K562 (cell line): ENCODE results near the gene CSF2. TPM values are rescaled to one million over a fixed set of nuclear protein-coding genes. Genes with fewer than 3 reads are reported as not detected.

Source experiments
- ATAC-seq: fragments of 200-7000 bp; cut with Tn5 transposase; 3 replicates; pipeline ENCODE4 v1.9.1; 2020; ENCODE audit warnings: moderate library complexity
- BruUV-seq: library from RNA; stranded (reverse); fragments of 400-500 nt; replicated peaks from 2 replicates; lab custom pipeline; 2021; lab: Mats Ljungman, UMichigan
- CTCF ChIA-PET: fragments of 300-600 bp; formaldehyde crosslinking; extraction: SDS; loops from one replicate; lab custom pipeline; 2021; ENCODE audit warnings: low intra/inter-chr PET ratio; lab: Yijun Ruan, JAX
- POLR2A ChIA-PET: fragments of 300-600, 350-650 bp; sonication (Branson Sonifier 250); formaldehyde crosslinking; extraction: SDS; loops from one replicate; lab custom pipeline; 2021; ENCODE audit warnings: antibody characterized with exemption, inconsistent platforms; lab: Yijun Ruan, JAX
- DNase-seq, 4 experiments: peaks; one replicate each; pipeline versions ENCODE4 v3.0.0 to v3.0.0-alpha.2; 2011 to 2018; ENCODE audit warnings: low spot score in 3 of 4, mixed read lengths in 3 of 4; ENCODE audit errors: extremely low read depth in 1 of 4
- FAIRE-seq: peaks from 2 replicates; lab custom pipeline; 2011; peaks lifted over from hg19 to GRCh38; lab: Jason Lieb, UNC
- H2AFZ ChIP-seq: 2 replicates; pipeline ENCODE4 v1.6.0; 2011; ENCODE audit warnings: low read depth, low read length, control low read depth, inconsistent platforms
- H3K27ac ChIP-seq: fragments of 200-600 bp; 3 replicates; pipeline ENCODE4 v1.8.0; 2011; ENCODE audit warnings: low read depth, mild to moderate bottlenecking, control low read depth, inconsistent platforms, low read length, moderate library complexity, mixed read lengths; ENCODE audit errors: extremely low read depth
- H3K27me3 ChIP-seq, 2 experiments: fragments of 300-600 bp in 1 of 2; 2 replicates in 1 of 2; 3 replicates in 1 of 2; pipeline versions ENCODE4 v1.6.0 to v1.8.0; 2011; ENCODE audit warnings: inconsistent platforms in 2 of 2, low read length in 2 of 2, mild to moderate bottlenecking in 1 of 2, mixed read lengths in 1 of 2, moderate library complexity in 1 of 2; ENCODE audit not compliant: control insufficient read depth in 2 of 2, insufficient read depth in 2 of 2
- H3K36me3 ChIP-seq: fragments of 300-600 bp; 3 replicates; pipeline ENCODE4 v1.8.0; 2011; ENCODE audit warnings: mild to moderate bottlenecking, low read length, inconsistent platforms; ENCODE audit not compliant: control insufficient read depth, insufficient read depth
- H3K4me1 ChIP-seq, 2 experiments: fragments of 200-600 bp in 1 of 2; replicated peaks in 1 of 2; 2 replicates in 1 of 2; 3 replicates in 1 of 2; pipeline versions ENCODE4 v1.5.1 to v1.8.0; 2011; ENCODE audit warnings: inconsistent platforms in 2 of 2, low read length in 2 of 2, mild to moderate bottlenecking in 1 of 2, mixed read lengths in 1 of 2, moderate library complexity in 1 of 2; ENCODE audit not compliant: control insufficient read depth in 2 of 2, insufficient read depth in 2 of 2
- H3K4me2 ChIP-seq: 2 replicates; pipeline ENCODE4 v1.6.1; 2011; ENCODE audit warnings: low read length, control low read depth, inconsistent platforms, mixed read lengths; ENCODE audit not compliant: insufficient read depth
- H3K4me3 ChIP-seq: fragments of 200-600 bp; sonication (generic), shearing (Covaris generic); 2 replicates; pipeline ENCODE4 v1.5.1; 2016; ENCODE audit warnings: control low read depth, inconsistent platforms
- H3K79me2 ChIP-seq: fragments of 200-600 bp; 3 replicates; pipeline ENCODE4 v1.8.0; 2011; ENCODE audit warnings: low read length, inconsistent platforms; ENCODE audit not compliant: control insufficient read depth, insufficient read depth
- H3K9ac ChIP-seq, 2 experiments: 2 replicates each; pipeline versions ENCODE4 v1.6.0 to v1.6.1; 2011; ENCODE audit warnings: low read depth in 2 of 2, low read length in 2 of 2, control low read depth in 1 of 2, inconsistent platforms in 1 of 2, mild to moderate bottlenecking in 1 of 2, mixed read lengths in 1 of 2; ENCODE audit not compliant: insufficient read depth in 1 of 2
- H3K9me1 ChIP-seq: one replicate; pipeline ENCODE4 v1.6.0; 2011; ENCODE audit warnings: inconsistent platforms, mild to moderate bottlenecking, low read length, moderate library complexity; ENCODE audit not compliant: control insufficient read depth, insufficient read depth
- H3K9me3 ChIP-seq: replicated peaks from 2 replicates; pipeline ENCODE4 v1.5.1; 2011; ENCODE audit warnings: low read depth, low read length, inconsistent platforms; ENCODE audit not compliant: control insufficient read depth, insufficient read depth
- H4K20me1 ChIP-seq: replicated peaks from 2 replicates; pipeline ENCODE4 v1.6.1; 2011; ENCODE audit warnings: low read length, inconsistent platforms, mixed read lengths; ENCODE audit not compliant: control insufficient read depth, insufficient read depth
- FOXK2 ChIP-seq, 2 experiments: fragments of 450-650 bp; IDR thresholded peaks in 1 of 2; conservative IDR thresholded peaks in 1 of 2; 2 replicates each; pipeline ENCODE4 v1.6.1; 2016; ENCODE audit warnings: low read depth in 2 of 2, mild to moderate bottlenecking in 1 of 2
- GABPB1 ChIP-seq: sonication (generic); formaldehyde crosslinking; IDR thresholded peaks from 2 replicates; pipeline ENCODE4 v1.8.0; 2022; ENCODE audit warnings: mild to moderate bottlenecking, missing genetic modification reagents
- GATAD2B ChIP-seq: fragments of 450-650 bp; IDR thresholded peaks from 2 replicates; pipeline ENCODE4 v1.6.1; 2017; ENCODE audit warnings: mild to moderate bottlenecking, borderline replicate concordance
- HDAC1 ChIP-seq, 2 experiments: fragments of 450-650 bp; IDR thresholded peaks; 2 replicates each; pipeline ENCODE4 v1.6.1; 2016 to 2017; ENCODE audit warnings: inconsistent platforms in 1 of 2, mild to moderate bottlenecking in 1 of 2, moderate library complexity in 1 of 2
- MBD1 ChIP-seq: fragments of 250-450 bp; sonication (Bioruptor Pico); IDR thresholded peaks from 2 replicates; pipeline ENCODE4 v1.8.0; 2022; ENCODE audit warnings: inconsistent platforms
- POLR2AphosphoS2 ChIP-seq: IDR thresholded peaks from 2 replicates; pipeline ENCODE4 v1.6.1; 2012; ENCODE audit warnings: low read length, improper control_type of control experiment
- RBM22 ChIP-seq: fragments of 200-400 bp; formaldehyde crosslinking; IDR thresholded peaks from 2 replicates; pipeline ENCODE4 v1.6.1; 2018; ENCODE audit warnings: low read length, low read depth; ENCODE audit not compliant: poor library complexity, severe bottlenecking
- SMARCE1 ChIP-seq: fragments of 450-650 bp; IDR thresholded peaks from 2 replicates; pipeline ENCODE4 v1.7.1; 2016; ENCODE audit warnings: mild to moderate bottlenecking
- XRCC3 ChIP-seq: fragments of 450-650 bp; IDR thresholded peaks from 2 replicates; pipeline ENCODE4 v1.6.1; 2017; ENCODE audit warnings: mild to moderate bottlenecking, moderate library complexity
- ZNF175 ChIP-seq: fragments of 200-800 bp; sonication (Bioruptor generic); IDR thresholded peaks from 2 replicates; pipeline ENCODE4 v1.6.1; 2016; ENCODE audit warnings: low read depth, mild to moderate bottlenecking, missing genetic modification characterization, missing compliant biosample characterization
- ZNF407 ChIP-seq: fragments of 450-650 bp; IDR thresholded peaks from 2 replicates; pipeline ENCODE4 v1.6.1; 2016; ENCODE audit warnings: low read depth
- ZNF445 ChIP-seq: fragments of 250-450 bp; sonication (Bioruptor Pico); IDR thresholded peaks from 2 replicates; pipeline ENCODE4 v1.4.0; 2020; ENCODE audit warnings: low read depth, mild to moderate bottlenecking, moderate library complexity
- ZNF644 ChIP-seq: fragments of 200-800 bp; sonication (Bioruptor generic); IDR thresholded peaks from 2 replicates; pipeline ENCODE4 v1.6.1; 2016; ENCODE audit warnings: low read depth, missing genetic modification characterization, missing compliant biosample characterization
- WGBS: fragments of 100-300 bp; shearing (Covaris generic); methylation state at CpG from one replicate; pipeline ENCODE4 v1.1.6; 2016; ENCODE audit warnings: low coverage, mixed read lengths; ENCODE audit not compliant: insufficient coverage; ENCODE audit errors: missing lambda C conversion rate; 5-methylcytosine and 5-hydroxymethylcytosine counted together
- in situ Hi-C: fragments of 300-500 bp; cut with MboI; formaldehyde crosslinking; loops from 4 replicates; pipeline ENCODE4 v1.15.0; 2018; ENCODE audit warnings: inconsistent platforms, mixed read lengths
- intact Hi-C: fragments of 100-400 bp; cut with micrococcal nuclease; formaldehyde crosslinking; loops from 2 replicates; pipeline ENCODE4 v1.14.2; 2022
- polyA plus RNA-seq, 8 experiments: library from polyadenylated mRNA; depleted of rRNA in 4 of 8; stranded (reverse) in 5 of 8; unstranded in 3 of 8; fragments of >200 nt; fragmentation: Nextera tagmentation in 2 of 8; fragmentation: Illumina TruSeq in 1 of 8; extraction: Ambion mirVana in 2 of 8; extraction: Trizol in 1 of 8; gene quantifications; 2 replicates each; pipeline versions ENCODE4 v1.2.1 to v1.2.3, GENCODE V29; 2011 to 2014; ENCODE audit warnings: inconsistent platforms in 1 of 8, missing spikeins in 1 of 8
- total RNA-seq, 7 experiments: library from RNA; depleted of rRNA in 6 of 7; stranded (reverse); fragments of >200 nt in 6 of 7; fragmentation: Illumina TruSeq in 2 of 7; extraction: Trizol in 2 of 7; gene quantifications; 2 replicates each; pipeline versions ENCODE4 v1.2.1 to v1.2.3, GENCODE V29; 2011 to 2021; ENCODE audit warnings: low replicate concordance in 1 of 7

The CSF2 gene
- total and polyA plus RNA-seq, 9 of the 15 experiments (the other 6 are each of a cell fraction or from before 2014, with no cell fraction given) = 0.25 to 0.29 TPM; not detected in 7

GRCh38 chr5:132102101-132102701, 28.6 kb downstream of the CSF2 start:
- H3K4me2 ChIP-seq = no peak overlapping the region
- BruUV-seq = no TSS peak
- H4K20me1 ChIP-seq = peaks cover 8% of the 10 kb centered on the region; the same call in 1 of the 2 replicates
- H3K9me3 ChIP-seq = no peaks in the 10 kb centered on the region
- no peak overlapping the region for H3K4me3 ChIP-seq
- ATAC-seq = no peak
- H3K4me1 ChIP-seq = peaks cover 28 to 69% of the 10 kb centered on the region in 2 experiments
- no peaks in the 10 kb centered on the region for H3K9me1 ChIP-seq
- H3K36me3 ChIP-seq = no peaks in the 10 kb centered on the region; the same call in 2 of the 3 replicates
- no peak overlapping the region; a peak in 1 of 4 replicates for H3K9ac ChIP-seq
- peak; percentile 40 for FAIRE-seq
- intact Hi-C loops = no loop called here
- H3K27ac ChIP-seq = no peak overlapping the region
- no peak overlapping the region for H2AFZ ChIP-seq
- in situ Hi-C loops = no loop called here
- ChIA-PET CTCF (no interaction called here), POLR2A (interaction anchor here (0.5 to 2.2 kb wide), 6 partner anchors 9 to 396 kb away, joined by 3 to 11 read pairs (median 4); no protein-coding TSS in a partner anchor)
- H3K79me2 ChIP-seq = no peaks in the 10 kb centered on the region; the same call in 2 of the 3 replicates
- no peak for DNase-seq
- 59% methylated on average over 5 of the region's 5 CpGs for WGBS
- no peaks in the 10 kb centered on the region for H3K27me3 ChIP-seq
- TF ChIP-seq ZNF407 = no peak
- TF ChIP-seq GABPB1 = no peak
- no peak for TF ChIP-seq HDAC1 (IDR thresholded peaks at IDR 0.05)
- TF ChIP-seq ZNF445 (CRISPR knock-in tag) = no peak
- no peak for TF ChIP-seq XRCC3
- no peak for TF ChIP-seq FOXK2 (conservative IDR thresholded peaks at IDR 0.05 in 1 of 2, IDR thresholded peaks at IDR 0.05 in 1 of 2; ENCODE audit: low read depth in 2 of 2)
- TF ChIP-seq ZNF644 = no peak
- TF ChIP-seq GATAD2B = no peak
- no peak for TF ChIP-seq ZNF175
- TF ChIP-seq MBD1 (CRISPR knock-in tag) = no peak
- TF ChIP-seq POLR2AphosphoS2 = no peak
- TF ChIP-seq RBM22 = no peak
- TF ChIP-seq SMARCE1 = no peak
